ENCODE results near the gene MDFIC. TPM values are rescaled to one million over a fixed set of nuclear protein-coding genes. Genes with fewer than 3 reads are reported as not detected.

Gene MDFIC
- total RNA-seq, 4 donors from 2014 or later = 50.3 to 89.5 (median 58.1) TPM

DNA sequence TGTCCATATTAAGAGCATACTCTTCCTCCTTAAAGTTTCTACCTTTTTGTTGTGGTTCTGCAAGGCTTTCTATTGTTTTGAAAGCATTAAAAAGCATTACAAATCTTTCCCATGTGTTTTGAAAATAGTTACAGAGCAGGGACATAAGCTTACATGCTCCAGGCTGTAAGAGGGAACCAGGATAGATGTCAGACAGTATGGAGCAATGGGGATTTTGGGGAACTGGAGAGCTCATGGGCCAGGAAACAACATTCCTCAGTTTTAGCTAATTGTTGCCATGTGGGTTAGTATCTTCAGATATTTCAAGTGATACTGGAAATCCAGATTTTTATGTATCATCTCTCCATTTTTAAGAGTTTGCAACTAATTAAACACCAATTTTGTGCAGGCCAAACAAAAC lies 3.5 kb downstream of the MDFIC start:
- Histone ChIP-seq H3K36me3 (no peaks in the 10 kb centered on the region), H3K9me3 (no peaks in the 10 kb centered on the region), H3K27me3 (no peaks in the 10 kb centered on the region), H3K27ac (peak overlapping the region in 1 of 3 donors; percentile 16), H3K4me1 (peaks cover 22 to 24% of the 10 kb centered on the region in 2 donors), H3K4me3 (replicated peaks in 1 of 3) (no peak overlapping the region)
- no peak for TF ChIP-seq POLR2A (IDR thresholded peaks at IDR 0.05)
- TF ChIP-seq, protein P1, sequence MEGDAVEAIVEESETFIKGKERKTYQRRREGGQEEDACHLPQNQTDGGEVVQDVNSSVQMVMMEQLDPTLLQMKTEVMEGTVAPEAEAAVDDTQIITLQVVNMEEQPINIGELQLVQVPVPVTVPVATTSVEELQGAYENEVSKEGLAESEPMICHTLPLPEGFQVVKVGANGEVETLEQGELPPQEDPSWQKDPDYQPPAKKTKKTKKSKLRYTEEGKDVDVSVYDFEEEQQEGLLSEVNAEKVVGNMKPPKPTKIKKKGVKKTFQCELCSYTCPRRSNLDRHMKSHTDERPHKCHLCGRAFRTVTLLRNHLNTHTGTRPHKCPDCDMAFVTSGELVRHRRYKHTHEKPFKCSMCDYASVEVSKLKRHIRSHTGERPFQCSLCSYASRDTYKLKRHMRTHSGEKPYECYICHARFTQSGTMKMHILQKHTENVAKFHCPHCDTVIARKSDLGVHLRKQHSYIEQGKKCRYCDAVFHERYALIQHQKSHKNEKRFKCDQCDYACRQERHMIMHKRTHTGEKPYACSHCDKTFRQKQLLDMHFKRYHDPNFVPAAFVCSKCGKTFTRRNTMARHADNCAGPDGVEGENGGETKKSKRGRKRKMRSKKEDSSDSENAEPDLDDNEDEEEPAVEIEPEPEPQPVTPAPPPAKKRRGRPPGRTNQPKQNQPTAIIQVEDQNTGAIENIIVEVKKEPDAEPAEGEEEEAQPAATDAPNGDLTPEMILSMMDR (IDR thresholded peaks at IDR 0.05) = no peak
- intact Hi-C loops (cut with DNase I) = no loop called here
- no peak for DNase-seq

DNA sequence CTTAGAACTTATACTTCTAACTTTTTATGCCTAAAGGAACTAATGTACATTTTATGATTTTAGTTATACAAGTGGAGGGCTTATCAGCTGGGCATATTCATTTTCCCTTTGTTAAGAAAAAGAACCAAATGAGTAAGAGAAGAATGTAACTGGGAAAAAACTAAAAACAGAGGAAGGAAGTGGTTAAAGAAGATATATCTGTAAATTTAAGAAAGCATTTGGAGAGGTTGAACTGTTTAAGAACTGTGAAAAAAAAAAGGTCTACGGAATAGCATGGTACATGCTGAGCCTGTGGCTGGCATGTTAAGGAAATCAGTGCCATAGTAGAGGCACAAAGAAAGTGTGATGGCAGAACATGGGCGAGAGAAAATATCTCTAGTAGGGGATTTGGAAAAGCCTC lies 6.2 kb downstream of the MDFIC start:
- H3K27me3 ChIP-seq = no peaks in the 10 kb centered on the region
- H3K4me3 ChIP-seq (replicated peaks in 1 of 3) = no peak overlapping the region
- no peak for DNase-seq
- WGBS, 2 donors = 93 to 98% methylated on average over 1 of the region's 2 CpGs
- no peaks in the 10 kb centered on the region for H3K36me3 ChIP-seq
- H3K27ac ChIP-seq = no peak overlapping the region
- H3K4me1 ChIP-seq = peaks cover 31 to 48% of the 10 kb centered on the region in 2 donors
- no peaks in the 10 kb centered on the region for H3K9me3 ChIP-seq
- TF ChIP-seq POLR2A (IDR thresholded peaks at IDR 0.05) = no peak
- TF ChIP-seq, protein P1 (IDR thresholded peaks at IDR 0.05) = no peak
- intact Hi-C loops (cut with DNase I) = no loop called here

DNA sequence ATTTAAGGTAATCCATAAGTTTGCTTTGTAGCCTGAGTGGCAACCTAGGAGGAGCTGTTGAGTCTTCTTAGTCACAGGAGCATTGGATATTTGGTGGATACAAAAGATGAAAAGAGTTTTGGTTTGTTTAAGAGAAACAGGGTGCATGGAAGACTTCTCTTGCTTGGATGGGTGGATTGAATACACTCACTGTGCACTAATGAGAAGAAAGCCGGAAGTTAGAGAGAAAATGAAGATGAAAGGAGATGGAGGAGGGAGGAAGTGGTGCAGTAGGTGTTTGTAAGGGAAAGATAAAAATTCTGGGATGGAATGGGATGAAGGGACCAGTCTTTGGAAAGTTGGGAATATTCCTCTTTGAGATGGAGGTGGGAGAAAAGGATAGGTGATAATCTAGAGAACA lies 7.7 kb downstream of the MDFIC start:
- no peaks in the 10 kb centered on the region for H3K9me3 ChIP-seq
- H3K27ac ChIP-seq = peak overlapping the region in 1 of 3 donors; percentile 47
- peaks cover 39 to 55% of the 10 kb centered on the region in 2 donors for H3K4me1 ChIP-seq
- 82 to 94% methylated on average over 1 of the region's 1 CpG for WGBS, 2 donors
- H3K4me3 ChIP-seq (replicated peaks in 1 of 3) = no peak overlapping the region
- TF ChIP-seq, protein P1 (IDR thresholded peaks at IDR 0.05) = no peak
- no peak for TF ChIP-seq POLR2A (IDR thresholded peaks at IDR 0.05)
- intact Hi-C loops (cut with DNase I) = no loop called here
- H3K27me3 ChIP-seq = no peaks in the 10 kb centered on the region
- no peaks in the 10 kb centered on the region for H3K36me3 ChIP-seq
- no peak for DNase-seq

DNA sequence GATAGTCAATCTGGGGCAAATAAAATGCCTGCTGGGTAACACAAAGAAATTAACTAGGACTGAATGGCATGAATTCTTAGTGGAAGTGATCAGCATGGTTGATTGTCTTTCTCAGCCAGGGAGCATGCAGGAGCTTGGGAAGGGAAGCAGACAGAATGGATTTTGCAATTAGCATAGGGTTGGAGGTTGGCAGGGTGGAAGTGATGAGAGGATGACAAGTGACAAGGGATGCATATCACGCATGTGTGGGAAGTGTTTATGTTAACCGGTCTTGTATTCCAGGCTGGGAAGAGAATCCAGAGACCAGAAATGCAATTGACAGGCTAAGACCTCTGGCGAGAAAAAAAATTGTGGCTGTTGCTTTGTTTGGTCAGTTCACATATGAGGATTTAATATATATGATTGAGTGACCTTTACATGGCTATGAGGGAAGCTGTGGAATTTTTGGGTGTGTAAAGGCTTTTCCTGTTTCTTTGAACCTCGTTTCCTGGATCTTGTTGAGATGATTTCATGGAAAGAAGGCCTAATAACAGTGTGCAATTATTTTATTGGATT lies 8.3 kb downstream of the MDFIC start:
- intact Hi-C loops (cut with DNase I) = no loop called here
- 76 to 82% methylated on average over 4 of the region's 4 CpGs for WGBS, 2 donors
- Histone ChIP-seq H3K4me3 (replicated peaks in 1 of 3) (no peak overlapping the region), H3K27me3 (no peaks in the 10 kb centered on the region), H3K4me1 (peaks cover 45 to 56% of the 10 kb centered on the region in 2 donors), H3K27ac (peak overlapping the region in 1 of 3 donors; percentile 47), H3K9me3 (no peaks in the 10 kb centered on the region), H3K36me3 (no peaks in the 10 kb centered on the region)
- DNase-seq = no peak
- TF ChIP-seq, protein P1 (IDR thresholded peaks at IDR 0.05) = no peak
- TF ChIP-seq POLR2A (IDR thresholded peaks at IDR 0.05) = no peak

DNA sequence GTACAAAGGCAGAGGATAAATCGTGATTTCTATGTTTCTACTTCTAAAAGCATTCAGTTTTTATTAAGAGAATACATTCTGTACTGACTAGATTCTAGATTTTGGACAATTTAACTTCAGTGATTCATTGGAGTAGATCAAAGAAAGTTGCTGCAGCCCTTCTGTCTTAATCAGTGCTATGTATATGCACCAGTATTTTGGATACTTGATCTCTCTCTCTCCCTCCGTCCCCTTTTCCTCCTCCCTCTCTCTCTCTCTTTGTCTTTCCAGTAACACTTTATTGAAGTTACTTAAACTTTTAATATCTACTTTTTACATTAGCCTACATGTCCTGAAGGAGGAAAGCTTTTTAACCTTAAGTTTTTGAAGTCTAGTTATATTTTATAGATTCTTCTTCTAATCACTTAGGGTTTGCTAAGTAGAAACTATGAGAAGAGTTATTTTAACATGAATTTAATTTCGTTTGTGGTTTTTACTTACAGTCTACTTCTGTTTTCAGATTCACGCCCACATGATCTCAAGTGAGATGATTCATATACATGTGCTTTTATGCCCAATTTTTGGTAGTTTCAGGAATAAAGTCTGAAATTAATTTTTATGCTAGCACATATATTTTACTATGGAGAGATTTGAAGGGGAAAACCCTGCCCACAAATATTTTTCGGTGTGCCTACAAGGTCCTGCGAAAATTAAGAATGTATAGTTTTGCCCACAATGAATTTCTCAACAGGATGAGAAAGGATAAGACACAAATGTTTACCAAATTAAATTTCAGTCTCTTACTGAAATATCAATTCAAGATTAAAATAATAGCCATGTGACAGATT lies 9.1 kb downstream of the MDFIC start:
- Histone ChIP-seq H3K4me3 (replicated peaks in 1 of 3) (no peak overlapping the region), H3K27me3 (no peaks in the 10 kb centered on the region), H3K4me1 (peaks cover 49 to 59% of the 10 kb centered on the region in 2 donors), H3K9me3 (no peaks in the 10 kb centered on the region), H3K36me3 (no peaks in the 10 kb centered on the region), H3K27ac (peak overlapping the region in 1 of 3 donors; percentile 47)
- 69 to 81% methylated on average over 6 of the region's 6 CpGs for WGBS, 2 donors
- no peak for DNase-seq
- TF ChIP-seq POLR2A (IDR thresholded peaks at IDR 0.05) = no peak
- TF ChIP-seq, protein P1 (IDR thresholded peaks at IDR 0.05) = no peak
- intact Hi-C loops (cut with DNase I) = no loop called here

Measured in thyroid gland (tissue), 4 donors.